Gastrocnemius medialis (tissue), 4 donors: ENCODE results near the gene GNAT3. TPM values are rescaled to one million over a fixed set of nuclear protein-coding genes. Genes with fewer than 3 reads are reported as not detected.

ENCODE experiments used
- ATAC-seq, 2 donors: fragments of 150-250 bp; one replicate each; pipeline ENCODE4 v1.9.1; 2016
- DNase-seq, 2 donors: peaks; one replicate each; pipeline ENCODE4 v3.0.0-alpha.2; 2019
- H3K27ac ChIP-seq, 4 donors: fragments of 200-600 bp; sonication (generic); 1 replicate in 1 of 4; 2 replicates in 3 of 4; pipeline ENCODE4 v1.5.1; 2016 to 2018; ENCODE audit warnings: mild to moderate bottlenecking in 2 of 4, moderate library complexity in 1 of 4
- H3K27me3 ChIP-seq, 3 donors: fragments of 200-600 bp; sonication (generic) in 2 of 3; 1 replicate in 1 of 3; 2 replicates in 2 of 3; pipeline versions ENCODE4 v1.5.1 to v1.6.0; 2016 to 2019; ENCODE audit warnings: mild to moderate bottlenecking in 1 of 3, moderate library complexity in 1 of 3
- H3K36me3 ChIP-seq, 2 donors: fragments of 200-600 bp; sonication (generic) in 1 of 2; one replicate each; pipeline ENCODE4 v1.5.1; 2017 to 2018
- H3K4me1 ChIP-seq, 2 donors: fragments of 200-600 bp; sonication (generic) in 1 of 2; one replicate each; pipeline ENCODE4 v1.5.1; 2016 to 2017; ENCODE audit warnings: mild to moderate bottlenecking in 2 of 2
- H3K4me3 ChIP-seq, 4 donors: fragments of 200-600 bp; sonication (generic) in 3 of 4; 1 replicate in 1 of 4; 2 replicates in 3 of 4; pipeline ENCODE4 v1.5.1; 2016 to 2019; ENCODE audit warnings: mild to moderate bottlenecking in 2 of 4
- H3K9me3 ChIP-seq, 3 donors: fragments of 200-600 bp; sonication (generic) in 2 of 3; 1 replicate in 1 of 3; 2 replicates in 2 of 3; pipeline ENCODE4 v1.5.1; 2016 to 2019
- POLR2A ChIP-seq, 2 donors: fragments of 450-650 bp; IDR thresholded peaks; one replicate each; pipeline ENCODE4 v1.6.1; 2017; ENCODE audit warnings: antibody characterized with exemption in 2 of 2, mild to moderate bottlenecking in 2 of 2, moderate library complexity in 2 of 2
- in situ Hi-C, 4 donors: fragments of 200-750 bp; cut with MboI; loops; one replicate each; pipeline versions ENCODE4 v1.15.0 to v1.8.0; 2017; ENCODE audit warnings: low sequenced_read_pairs in 4 of 4
- intact Hi-C: fragments of 100-400 bp; cut with DNase I; formaldehyde crosslinking; loops from one replicate; pipeline ENCODE4 v1.15.1; 2023; ENCODE audit warnings: low total_unique reads
- total RNA-seq, 4 donors: library from RNA; depleted of rRNA; stranded (reverse); fragments of >200 nt; gene quantifications; one replicate each; pipeline versions ENCODE4 v1.1.0 to v1.2.3, GENCODE V29; 2016
- TF ChIP-seq, protein P1 (sequence below), 5 experiments: fragments of 450-650 bp in 3 of 5; fragments of 200-600 bp in 2 of 5; sonication (generic) in 2 of 5; IDR thresholded peaks in 4 of 5; conservative IDR thresholded peaks in 1 of 5; 1 replicate in 4 of 5; 2 replicates in 1 of 5; pipeline ENCODE4 v1.5.1; 2016 to 2019; ENCODE audit warnings: antibody characterized with exemption in 5 of 5, mild to moderate bottlenecking in 3 of 5, moderate library complexity in 3 of 5

Gene GNAT3
- total RNA-seq, 4 donors from 2014 or later = not detected

DNA sequence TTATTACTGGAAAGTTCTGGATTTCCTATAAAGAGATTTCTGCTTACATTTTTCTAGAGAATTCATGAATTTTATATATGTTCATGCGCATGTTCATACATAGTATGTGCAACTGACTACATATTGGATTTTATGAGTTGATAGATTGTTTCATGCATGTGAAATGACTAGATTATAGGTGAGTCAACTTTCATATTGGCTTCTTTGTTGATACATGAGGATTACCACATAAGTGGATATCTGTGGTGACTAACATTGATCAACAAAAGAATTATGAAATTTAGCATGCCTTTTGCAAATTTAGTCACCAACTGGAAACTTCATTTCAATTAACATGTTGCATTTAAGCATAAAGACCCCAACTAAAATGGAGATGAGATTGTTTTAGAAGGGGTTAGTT, 99.0 kb downstream of the GNAT3 start:
- Histone ChIP-seq H3K4me1 (no peaks in the 10 kb centered on the region), H3K27me3 (no peaks in the 10 kb centered on the region), H3K9me3 (no peaks in the 10 kb centered on the region), H3K4me3 (no peak overlapping the region), H3K36me3 (no peaks in the 10 kb centered on the region), H3K27ac (no peak overlapping the region)
- DNase-seq (no peak), ATAC-seq (no peak)
- in situ Hi-C loops = loop anchor here in 1 of 4 donors (25.0 kb wide), 1 partner anchor 1049 kb away; no protein-coding TSS in a partner anchor
- TF ChIP-seq, protein P1, sequence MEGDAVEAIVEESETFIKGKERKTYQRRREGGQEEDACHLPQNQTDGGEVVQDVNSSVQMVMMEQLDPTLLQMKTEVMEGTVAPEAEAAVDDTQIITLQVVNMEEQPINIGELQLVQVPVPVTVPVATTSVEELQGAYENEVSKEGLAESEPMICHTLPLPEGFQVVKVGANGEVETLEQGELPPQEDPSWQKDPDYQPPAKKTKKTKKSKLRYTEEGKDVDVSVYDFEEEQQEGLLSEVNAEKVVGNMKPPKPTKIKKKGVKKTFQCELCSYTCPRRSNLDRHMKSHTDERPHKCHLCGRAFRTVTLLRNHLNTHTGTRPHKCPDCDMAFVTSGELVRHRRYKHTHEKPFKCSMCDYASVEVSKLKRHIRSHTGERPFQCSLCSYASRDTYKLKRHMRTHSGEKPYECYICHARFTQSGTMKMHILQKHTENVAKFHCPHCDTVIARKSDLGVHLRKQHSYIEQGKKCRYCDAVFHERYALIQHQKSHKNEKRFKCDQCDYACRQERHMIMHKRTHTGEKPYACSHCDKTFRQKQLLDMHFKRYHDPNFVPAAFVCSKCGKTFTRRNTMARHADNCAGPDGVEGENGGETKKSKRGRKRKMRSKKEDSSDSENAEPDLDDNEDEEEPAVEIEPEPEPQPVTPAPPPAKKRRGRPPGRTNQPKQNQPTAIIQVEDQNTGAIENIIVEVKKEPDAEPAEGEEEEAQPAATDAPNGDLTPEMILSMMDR (IDR thresholded peaks at IDR 0.05 in 4 of 5, conservative IDR thresholded peaks at IDR 0.05 in 1 of 5) = no peak
- no peak for TF ChIP-seq POLR2A (IDR thresholded peaks at IDR 0.05)
- intact Hi-C loops = no loop called here

DNA sequence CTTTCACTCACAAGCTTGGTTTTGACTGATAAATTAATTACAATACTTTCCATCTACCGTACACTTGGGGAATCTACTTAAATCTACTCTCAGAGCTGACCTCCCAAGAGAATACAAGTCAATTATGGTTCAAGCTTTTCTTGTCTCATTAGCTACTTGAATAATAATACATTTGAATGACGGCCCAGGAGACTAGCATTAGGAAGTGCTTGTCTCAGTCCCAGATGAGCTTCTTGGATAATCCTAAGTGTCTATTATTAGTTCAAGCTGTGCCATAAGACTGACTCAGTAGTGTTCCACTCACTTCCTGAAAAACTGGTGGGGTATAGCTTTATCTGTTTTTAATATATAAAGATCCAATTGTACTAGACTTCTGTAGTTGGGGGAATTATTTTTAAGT, 100.2 kb downstream of the GNAT3 start:
- Histone ChIP-seq H3K36me3 (no peaks in the 10 kb centered on the region), H3K27ac (no peak overlapping the region), H3K9me3 (no peaks in the 10 kb centered on the region), H3K27me3 (no peaks in the 10 kb centered on the region), H3K4me3 (no peak overlapping the region), H3K4me1 (no peaks in the 10 kb centered on the region)
- intact Hi-C loops (no loop called here), in situ Hi-C loops (loop anchor here in 1 of 4 donors (25.0 kb wide), 1 partner anchor 1051 kb away; no protein-coding TSS in a partner anchor)
- no peak for TF ChIP-seq POLR2A (IDR thresholded peaks at IDR 0.05)
- TF ChIP-seq, protein P1 (IDR thresholded peaks at IDR 0.05 in 4 of 5, conservative IDR thresholded peaks at IDR 0.05 in 1 of 5) = no peak
- ATAC-seq = no peak
- DNase-seq = no peak

DNA sequence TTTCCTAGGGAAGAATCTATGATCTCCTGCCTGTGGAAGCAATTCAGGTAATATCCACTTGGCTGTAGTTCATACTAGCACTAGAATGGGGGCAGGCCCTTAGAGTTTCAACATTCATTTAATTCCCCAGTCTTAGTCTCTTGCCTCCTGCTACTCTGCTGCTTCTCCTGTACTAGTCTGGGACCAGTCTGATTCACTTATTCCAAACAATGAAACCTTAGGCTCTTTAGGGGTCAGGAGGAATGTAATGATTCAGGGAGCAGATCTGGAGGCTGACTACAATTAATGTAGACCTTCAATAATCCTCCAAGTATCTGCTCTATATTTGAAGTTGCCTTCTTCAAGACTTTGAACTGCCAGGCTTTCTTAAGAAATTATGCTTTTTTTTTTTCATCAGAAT, 101.8 kb downstream of the GNAT3 start:
- no peak for DNase-seq
- no peaks in the 10 kb centered on the region for H3K9me3 ChIP-seq
- H3K27ac ChIP-seq = no peak overlapping the region
- TF ChIP-seq POLR2A (IDR thresholded peaks at IDR 0.05) = no peak
- TF ChIP-seq, protein P1 (IDR thresholded peaks at IDR 0.05 in 4 of 5, conservative IDR thresholded peaks at IDR 0.05 in 1 of 5) = no peak
- no peak for ATAC-seq
- H3K4me3 ChIP-seq = no peak overlapping the region
- no peaks in the 10 kb centered on the region for H3K36me3 ChIP-seq
- H3K27me3 ChIP-seq = no peaks in the 10 kb centered on the region
- intact Hi-C loops (no loop called here), in situ Hi-C loops (loop anchor here in 1 of 4 donors (25.0 kb wide), 1 partner anchor 1052 kb away; no protein-coding TSS in a partner anchor)
- no peaks in the 10 kb centered on the region for H3K4me1 ChIP-seq

Other genes starting within 250 kb of the GNAT3 start
- 100 to 1,000 TPM; 210 to 375 (median 311) TPM for gene CD36, start 126.6 kb upstream of the GNAT3 start, total RNA-seq